ENCODE data around the gene ST7L. TPM values are rescaled to one million over a fixed set of nuclear protein-coding genes. Genes with fewer than 3 reads are reported as not detected.
"Not testable (repeated sequence)": the region's sequence is repeated elsewhere in the genome, so short reads cannot be mapped to it uniquely, and the experiment has no call there.

The ST7L gene
- polyA plus RNA-seq, 3 donors, result 23.2 to 31.6 (median 28.9) TPM

DNA sequence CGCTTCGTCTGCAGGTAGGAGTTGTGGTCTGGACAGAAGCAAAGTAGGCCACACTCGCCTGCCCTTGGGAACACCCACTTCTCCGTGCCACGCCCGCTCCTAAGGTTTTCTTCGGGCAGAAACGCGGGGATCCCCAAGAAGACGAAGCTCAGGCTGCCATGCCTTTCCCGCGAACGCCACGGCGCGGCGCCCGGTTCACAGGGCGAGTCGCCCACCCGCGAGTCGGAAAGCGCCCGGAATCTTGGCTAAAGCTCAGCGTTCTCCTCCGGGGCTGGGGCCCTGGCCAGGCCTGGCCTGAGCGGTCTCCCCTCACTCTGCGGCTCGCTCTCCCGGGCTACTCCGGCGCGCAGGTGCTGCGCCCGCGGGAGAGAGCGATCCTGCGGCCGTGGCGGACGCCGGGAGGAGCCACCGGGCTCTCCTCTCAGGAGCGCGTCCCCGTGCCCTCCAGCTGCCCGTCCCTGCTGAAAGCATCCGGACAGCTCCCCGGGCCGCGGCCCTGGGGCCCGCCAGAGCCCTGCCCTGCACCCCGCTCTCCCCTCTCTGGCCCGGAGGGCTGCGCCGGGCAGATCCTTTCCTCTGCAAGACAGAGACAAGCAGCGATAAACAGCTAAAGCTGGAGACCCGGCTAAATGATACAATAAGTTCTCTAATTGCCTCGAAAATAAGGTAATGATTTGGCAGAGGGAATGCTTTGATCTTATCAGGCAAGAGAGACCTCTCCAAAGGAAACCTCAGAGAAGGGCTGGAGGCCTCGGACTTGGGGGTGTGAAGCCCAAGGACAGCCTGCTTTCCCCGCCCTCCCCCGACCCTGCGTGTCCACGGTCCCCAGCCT lies 116.9 kb downstream of the ST7L start:
- DNase-seq, result peak; percentile 46

GRCh38 chr1:112496290-112496689 lies 122.7 kb downstream of the ST7L start:
- no peak for DNase-seq

DNA sequence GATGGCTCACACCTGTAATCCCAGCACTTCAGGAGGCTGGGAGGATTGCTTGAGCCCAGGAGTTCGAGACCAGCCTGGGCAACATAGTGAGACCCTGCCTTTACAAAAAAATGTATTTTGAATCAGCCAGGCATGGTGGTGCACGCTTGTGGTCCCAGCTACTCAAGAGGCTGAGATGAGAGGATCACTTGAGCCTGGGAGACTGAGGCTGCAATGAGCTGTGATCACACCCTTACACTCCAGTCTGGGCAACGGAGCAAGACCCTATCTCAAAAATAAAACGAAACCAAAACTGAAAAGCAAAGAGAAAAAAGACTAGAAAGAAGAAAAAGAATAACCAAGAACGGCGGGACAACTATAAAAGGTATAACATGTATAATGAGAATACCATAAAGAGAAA lies 125.6 kb downstream of the ST7L start:
- DNase-seq, result no peak

DNA sequence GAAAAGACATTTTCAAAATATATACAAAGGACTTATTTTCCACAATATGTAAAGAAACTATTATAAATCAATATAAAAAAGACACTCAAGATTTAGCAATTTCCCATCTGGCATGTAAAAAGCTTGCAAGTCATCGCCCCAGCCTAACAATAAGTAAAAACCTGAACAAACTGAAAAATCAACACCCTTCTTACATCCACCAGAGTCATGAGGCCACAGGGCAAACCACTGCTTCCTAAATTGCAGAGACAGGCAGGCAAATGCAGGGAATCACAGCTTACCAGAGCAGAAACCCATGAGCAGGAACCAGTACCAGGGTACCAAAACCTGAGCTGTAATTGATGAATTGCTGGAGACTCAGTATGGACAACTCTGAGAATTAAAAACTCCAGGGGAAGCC lies 126.9 kb downstream of the ST7L start:
- DNase-seq, result no peak

- DNase-seq, result no peak
Measured at GRCh38 chr1:112488141-112488540, 130.8 kb downstream of the ST7L start.

DNA sequence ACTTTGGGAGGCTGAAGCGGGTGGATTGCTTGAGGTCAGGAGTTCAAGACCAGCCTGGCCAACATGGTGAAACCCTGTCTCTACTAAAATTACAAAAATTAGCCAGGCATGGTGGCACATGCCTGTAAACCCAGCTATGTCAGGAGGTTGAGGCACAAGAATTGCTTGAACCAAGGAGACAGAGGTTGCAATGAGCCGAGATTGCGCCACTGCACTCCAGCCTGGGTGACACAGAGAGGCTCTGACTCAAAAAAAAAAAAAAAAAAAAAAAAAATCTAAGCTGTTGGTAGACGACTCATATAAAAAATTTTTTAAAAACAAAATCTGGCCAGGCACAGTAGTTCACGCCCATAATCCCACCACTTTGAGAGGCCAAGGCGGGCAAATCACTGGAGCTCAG lies 131.3 kb downstream of the ST7L start:
- DNase-seq, result not testable (repeated sequence)

DNA sequence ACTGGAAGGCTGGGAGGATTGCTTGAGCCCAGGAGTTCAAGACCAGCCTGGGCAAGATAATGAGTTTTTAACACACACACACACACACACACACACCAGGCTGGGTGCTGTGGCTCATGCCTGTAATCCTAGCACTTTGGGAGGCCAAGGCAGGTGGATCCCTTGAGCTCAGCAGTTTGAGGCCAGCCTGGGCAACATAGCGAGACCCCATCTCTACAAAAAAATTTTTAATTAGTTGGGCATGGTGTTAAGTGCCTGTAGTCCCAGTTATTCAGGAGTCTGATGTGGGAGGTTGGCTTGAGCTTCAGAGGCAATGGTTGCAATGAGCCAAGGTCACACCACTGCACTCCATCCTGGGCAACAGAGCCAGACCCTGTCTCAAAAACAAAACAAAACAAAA lies 132.9 kb downstream of the ST7L start:
- not testable (repeated sequence) for DNase-seq

DNA sequence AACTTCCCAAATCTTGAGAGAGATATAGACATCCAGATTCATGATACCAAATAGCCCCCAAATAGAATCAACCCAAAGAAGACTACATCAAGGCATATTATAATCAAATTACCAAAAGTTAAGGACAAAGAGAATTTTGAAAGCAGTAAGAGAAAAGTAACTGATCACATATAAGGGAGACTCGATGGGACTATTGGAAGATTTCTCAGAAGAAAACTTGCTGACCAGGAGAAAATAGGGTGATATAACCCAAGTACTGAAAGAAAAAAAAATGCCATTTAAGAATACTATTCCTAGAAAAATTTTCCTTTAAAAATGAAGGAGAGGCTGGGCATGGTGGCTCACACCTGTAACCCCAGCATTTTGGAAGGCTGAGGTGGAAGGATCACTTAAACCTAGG lies 140.6 kb downstream of the ST7L start:
- DNase-seq, result no peak

DNA sequence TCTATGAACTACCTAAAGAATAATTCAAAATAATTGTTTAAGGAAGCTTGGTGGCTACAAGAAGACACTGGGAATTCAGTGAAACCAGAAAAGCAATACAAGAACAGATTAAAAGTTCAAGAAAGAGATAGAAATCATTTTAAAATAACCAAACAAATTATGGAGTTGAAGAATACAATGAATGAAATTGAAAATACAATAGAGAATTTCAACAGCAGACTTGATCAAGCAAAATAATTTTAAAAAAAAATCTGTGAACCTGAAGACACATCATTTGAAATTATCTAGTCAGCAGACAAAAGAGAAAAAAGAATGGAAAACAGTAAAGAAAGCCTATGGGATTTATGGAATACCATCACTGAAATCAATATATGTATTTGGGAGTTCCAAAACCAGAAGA lies 141.4 kb downstream of the ST7L start:
- no peak for DNase-seq

Other genes with a start within 250 kb of the ST7L start
- gene CTTNBP2NL, start 222.9 kb downstream of the ST7L start, polyA plus RNA-seq (ENCODE audit: insufficient read length in 3 of 3), result 10 to 100 TPM; 36.5 to 42.3 (median 42.1) TPM
- 1 to 10 TPM; 2.9 to 4.6 (median 3.3) TPM for gene WNT2B, start 110.2 kb downstream of the ST7L start, polyA plus RNA-seq (ENCODE audit: insufficient read length in 3 of 3)
- gene CAPZA1, start 691 bp upstream of the ST7L start, polyA plus RNA-seq (ENCODE audit: insufficient read length in 3 of 3), result 100 to 1,000 TPM; 127 to 128 (median 128) TPM
- 10 to 100 TPM; 77.7 to 84.6 (median 81.0) TPM for gene MOV10, start 55.5 kb upstream of the ST7L start, polyA plus RNA-seq (ENCODE audit: insufficient read length in 3 of 3)
- gene RHOC, start 88.0 kb upstream of the ST7L start, polyA plus RNA-seq (ENCODE audit: insufficient read length in 3 of 3), result 100 to 1,000 TPM; 218 to 265 (median 230) TPM
- 1 to 10 TPM; 1.3 to 2.0 (median 1.5) TPM for gene PPM1J, start 96.2 kb upstream of the ST7L start, polyA plus RNA-seq (ENCODE audit: insufficient read length in 3 of 3)

Measured in renal pelvis (tissue), 4 donors.